ENCODE measurements around the gene CAMTA1. TPM values are rescaled to one million over a fixed set of nuclear protein-coding genes. Genes with fewer than 3 reads are reported as not detected.

Gene CAMTA1
- total RNA-seq, 1 experiment from 2014 or later = 60.0 TPM

GRCh38 chr1:7389201-7389905 is 604.1 kb downstream of the CAMTA1 start:
- intact Hi-C loops (cut with micrococcal nuclease; ENCODE audit: unreplicated experiment) = no loop called here
- TF ChIP-seq CTCF (IDR thresholded peaks at IDR 0.05; ENCODE audit: insufficient read depth in 1 of 2, low read depth in 1 of 2, low read length in 1 of 2, severe bottlenecking in 1 of 2, unreplicated experiment in 1 of 2) = no peak
- Mint-ChIP-seq H3K27me3 (ENCODE audit: insufficient read depth, unreplicated experiment) (no peaks in the 10 kb centered on the region), H3K4me3 (ENCODE audit: unreplicated experiment) (no peak overlapping the region), H3K4me1 (ENCODE audit: low read depth, unreplicated experiment) (peaks cover 8% of the 10 kb centered on the region), H3K36me3 (ENCODE audit: insufficient read depth, unreplicated experiment) (no peaks in the 10 kb centered on the region), H3K27ac (ENCODE audit: unreplicated experiment) (no peak overlapping the region), H3K9me3 (ENCODE audit: unreplicated experiment) (no peaks in the 10 kb centered on the region)
- CTCF ChIA-PET = interaction anchor here (0.5 kb wide), 1 partner anchor 22 kb away, joined by 3 read pairs; no protein-coding TSS in a partner anchor
- Histone ChIP-seq H3K4me3 (ENCODE audit: low read depth, low read length) (no peak overlapping the region), H3K36me3 (ENCODE audit: control insufficient read depth, insufficient read depth, low read length) (no peaks in the 10 kb centered on the region), H3K4me1 (peaks cover 13% of the 10 kb centered on the region), H3K27me3 (replicated peaks; ENCODE audit: control insufficient read depth, insufficient read depth, low read length) (no peaks in the 10 kb centered on the region), H3K9me3 (no peaks in the 10 kb centered on the region)
- no TSS peak for BruUV-seq (replicated peaks)
- DNase-seq = no peak
- POLR2A ChIA-PET = no interaction called here

- peaks cover 8% of the 10 kb centered on the region for H3K4me1 Mint-ChIP-seq (ENCODE audit: low read depth, unreplicated experiment)
Observed at GRCh38 chr1:7389906-7390603, 604.8 kb downstream of the CAMTA1 start.

DNA sequence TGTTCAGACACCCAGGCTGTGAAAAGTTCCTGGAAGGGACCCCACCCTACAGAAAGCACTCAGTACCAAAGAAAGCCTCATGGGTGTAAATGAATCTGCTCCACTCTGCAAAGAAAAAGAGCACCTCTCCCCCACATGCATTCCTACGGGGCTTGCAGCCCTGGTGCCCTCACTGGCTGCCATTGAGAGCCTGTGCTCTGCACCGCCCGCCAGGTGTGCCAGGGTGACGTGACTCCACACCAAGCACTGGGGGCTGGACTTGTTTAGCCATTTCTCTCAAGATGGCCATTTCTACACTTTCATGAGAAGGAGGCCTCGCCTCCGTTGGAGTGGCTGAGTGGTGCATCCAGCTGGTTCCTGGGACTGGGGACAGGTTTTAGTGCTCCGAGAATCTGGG is 605.3 kb downstream of the CAMTA1 start:
- no peak for DNase-seq
- intact Hi-C loops (cut with micrococcal nuclease; ENCODE audit: unreplicated experiment) = no loop called here
- H3K27ac Mint-ChIP-seq (ENCODE audit: unreplicated experiment) = no peak overlapping the region
- peaks cover 8% of the 10 kb centered on the region for H3K4me1 Mint-ChIP-seq (ENCODE audit: low read depth, unreplicated experiment)
- H3K36me3 Mint-ChIP-seq (ENCODE audit: insufficient read depth, unreplicated experiment) = no peaks in the 10 kb centered on the region
- no TSS peak for BruUV-seq (replicated peaks)
- H3K4me3 Mint-ChIP-seq (ENCODE audit: unreplicated experiment) = no peak overlapping the region
- POLR2A ChIA-PET = no interaction called here
- H3K27me3 Mint-ChIP-seq (ENCODE audit: insufficient read depth, unreplicated experiment) = no peaks in the 10 kb centered on the region
- Histone ChIP-seq H3K27me3 (replicated peaks; ENCODE audit: control insufficient read depth, insufficient read depth, low read length) (no peaks in the 10 kb centered on the region), H3K4me3 (ENCODE audit: low read depth, low read length) (no peak overlapping the region), H3K36me3 (ENCODE audit: control insufficient read depth, insufficient read depth, low read length) (no peaks in the 10 kb centered on the region), H3K4me1 (peaks cover 13% of the 10 kb centered on the region), H3K9me3 (peaks cover 5% of the 10 kb centered on the region; the same call in 1 of the 2 replicates)
- CTCF ChIA-PET = no interaction called here
- peaks cover 5% of the 10 kb centered on the region for H3K9me3 Mint-ChIP-seq (ENCODE audit: unreplicated experiment)
- TF ChIP-seq CTCF (IDR thresholded peaks at IDR 0.05; ENCODE audit: insufficient read depth in 1 of 2, low read depth in 1 of 2, low read length in 1 of 2, severe bottlenecking in 1 of 2, unreplicated experiment in 1 of 2) = no peak

More at GRCh38 chr1:7389906-7390603, 604.8 kb downstream of the CAMTA1 start:
- H3K4me1 ChIP-seq = peaks cover 13% of the 10 kb centered on the region
- Mint-ChIP-seq H3K36me3 (ENCODE audit: insufficient read depth, unreplicated experiment) (no peaks in the 10 kb centered on the region), H3K27me3 (ENCODE audit: insufficient read depth, unreplicated experiment) (no peaks in the 10 kb centered on the region), H3K4me3 (ENCODE audit: unreplicated experiment) (no peak overlapping the region), H3K9me3 (ENCODE audit: unreplicated experiment) (no peaks in the 10 kb centered on the region), H3K27ac (ENCODE audit: unreplicated experiment) (no peak overlapping the region)
- no peak for TF ChIP-seq CTCF (IDR thresholded peaks at IDR 0.05; ENCODE audit: insufficient read depth in 1 of 2, low read depth in 1 of 2, low read length in 1 of 2, severe bottlenecking in 1 of 2, unreplicated experiment in 1 of 2)
- H3K9me3 ChIP-seq = no peaks in the 10 kb centered on the region
- no peak for DNase-seq
- BruUV-seq (replicated peaks) = no TSS peak
- CTCF ChIA-PET = no interaction called here
- intact Hi-C loops (cut with micrococcal nuclease; ENCODE audit: unreplicated experiment) = no loop called here
- no peaks in the 10 kb centered on the region for H3K36me3 ChIP-seq (ENCODE audit: control insufficient read depth, insufficient read depth, low read length)
- no peak overlapping the region for H3K4me3 ChIP-seq (ENCODE audit: low read depth, low read length)
- POLR2A ChIA-PET = no interaction called here
- no peaks in the 10 kb centered on the region for H3K27me3 ChIP-seq (replicated peaks; ENCODE audit: control insufficient read depth, insufficient read depth, low read length)
